ENCODE data around the gene KCNG2.

- TF ChIP-seq EZH2 (IDR thresholded peaks at IDR 0.05) = no peak
- no peak for TF ChIP-seq CEBPB (IDR thresholded peaks at IDR 0.05; ENCODE audit: low read depth)
- TF ChIP-seq SIN3A (IDR thresholded peaks at IDR 0.05; ENCODE audit: low read depth) = no peak
- TF ChIP-seq POLR2AphosphoS5 (IDR thresholded peaks at IDR 0.05; ENCODE audit: low read depth, low read length) = no peak
- TF ChIP-seq EZH2phosphoT487 (IDR thresholded peaks at IDR 0.05; ENCODE audit: borderline replicate concordance) = no peak
- no peak for TF ChIP-seq SP1 (IDR thresholded peaks at IDR 0.05; ENCODE audit: low read depth)
- TF ChIP-seq, protein P1, sequence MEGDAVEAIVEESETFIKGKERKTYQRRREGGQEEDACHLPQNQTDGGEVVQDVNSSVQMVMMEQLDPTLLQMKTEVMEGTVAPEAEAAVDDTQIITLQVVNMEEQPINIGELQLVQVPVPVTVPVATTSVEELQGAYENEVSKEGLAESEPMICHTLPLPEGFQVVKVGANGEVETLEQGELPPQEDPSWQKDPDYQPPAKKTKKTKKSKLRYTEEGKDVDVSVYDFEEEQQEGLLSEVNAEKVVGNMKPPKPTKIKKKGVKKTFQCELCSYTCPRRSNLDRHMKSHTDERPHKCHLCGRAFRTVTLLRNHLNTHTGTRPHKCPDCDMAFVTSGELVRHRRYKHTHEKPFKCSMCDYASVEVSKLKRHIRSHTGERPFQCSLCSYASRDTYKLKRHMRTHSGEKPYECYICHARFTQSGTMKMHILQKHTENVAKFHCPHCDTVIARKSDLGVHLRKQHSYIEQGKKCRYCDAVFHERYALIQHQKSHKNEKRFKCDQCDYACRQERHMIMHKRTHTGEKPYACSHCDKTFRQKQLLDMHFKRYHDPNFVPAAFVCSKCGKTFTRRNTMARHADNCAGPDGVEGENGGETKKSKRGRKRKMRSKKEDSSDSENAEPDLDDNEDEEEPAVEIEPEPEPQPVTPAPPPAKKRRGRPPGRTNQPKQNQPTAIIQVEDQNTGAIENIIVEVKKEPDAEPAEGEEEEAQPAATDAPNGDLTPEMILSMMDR (IDR thresholded peaks at IDR 0.05 in 2 of 3, conservative IDR thresholded peaks at IDR 0.05 in 1 of 3; ENCODE audit: borderline replicate concordance in 1 of 3, insufficient read depth in 1 of 3, low read depth in 2 of 3, low read length in 2 of 3) = no peak
- TF ChIP-seq YY1 (IDR thresholded peaks at IDR 0.05; ENCODE audit: extremely low read depth, insufficient replicate concordance, low read depth, low read length) = no peak
- TF ChIP-seq POLR2A (IDR thresholded peaks at IDR 0.05; ENCODE audit: borderline replicate concordance, extremely low read depth, insufficient read depth, insufficient read length) = no peak
- TF ChIP-seq JUND (IDR thresholded peaks at IDR 0.05) = no peak
- TF ChIP-seq, protein P2, sequence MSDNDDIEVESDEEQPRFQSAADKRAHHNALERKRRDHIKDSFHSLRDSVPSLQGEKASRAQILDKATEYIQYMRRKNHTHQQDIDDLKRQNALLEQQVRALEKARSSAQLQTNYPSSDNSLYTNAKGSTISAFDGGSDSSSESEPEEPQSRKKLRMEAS (IDR thresholded peaks at IDR 0.05) = no peak
- TF ChIP-seq ZNF274 (IDR thresholded peaks at IDR 0.05; ENCODE audit: low read depth, low read length) = no peak
These were observed 137.8 kb downstream of the KCNG2 start for GRCh38 chr18:79935499-79935898.

All from HCT116 (cell line).